K562 (cell line): Measurements from ENCODE around the gene NCCRP1. TPM values are rescaled to one million over a fixed set of nuclear protein-coding genes. Genes with fewer than 3 reads are reported as not detected.

Experiments
- ATAC-seq: fragments of 200-7000 bp; cut with Tn5 transposase; 3 replicates; pipeline ENCODE4 v1.9.1; 2020; ENCODE audit warnings: moderate library complexity
- BruUV-seq: library from RNA; stranded (reverse); fragments of 400-500 nt; replicated peaks from 2 replicates; lab custom pipeline; 2021; lab: Mats Ljungman, UMichigan
- CTCF ChIA-PET: fragments of 300-600 bp; formaldehyde crosslinking; extraction: SDS; loops from one replicate; lab custom pipeline; 2021; ENCODE audit warnings: low intra/inter-chr PET ratio; lab: Yijun Ruan, JAX
- POLR2A ChIA-PET: fragments of 300-600, 350-650 bp; sonication (Branson Sonifier 250); formaldehyde crosslinking; extraction: SDS; loops from one replicate; lab custom pipeline; 2021; ENCODE audit warnings: antibody characterized with exemption, inconsistent platforms; lab: Yijun Ruan, JAX
- DNase-seq, 4 experiments: peaks; one replicate each; pipeline versions ENCODE4 v3.0.0 to v3.0.0-alpha.2; 2011 to 2018; ENCODE audit warnings: low spot score in 3 of 4, mixed read lengths in 3 of 4; ENCODE audit errors: extremely low read depth in 1 of 4
- FAIRE-seq: peaks from 2 replicates; lab custom pipeline; 2011; peaks lifted over from hg19 to GRCh38; lab: Jason Lieb, UNC
- H2AFZ ChIP-seq: 2 replicates; pipeline ENCODE4 v1.6.0; 2011; ENCODE audit warnings: low read depth, low read length, control low read depth, inconsistent platforms
- H3K27ac ChIP-seq: fragments of 200-600 bp; 3 replicates; pipeline ENCODE4 v1.8.0; 2011; ENCODE audit warnings: low read depth, mild to moderate bottlenecking, control low read depth, inconsistent platforms, low read length, moderate library complexity, mixed read lengths; ENCODE audit errors: extremely low read depth
- H3K27me3 ChIP-seq, 2 experiments: fragments of 300-600 bp in 1 of 2; 2 replicates in 1 of 2; 3 replicates in 1 of 2; pipeline versions ENCODE4 v1.6.0 to v1.8.0; 2011; ENCODE audit warnings: inconsistent platforms in 2 of 2, low read length in 2 of 2, mild to moderate bottlenecking in 1 of 2, mixed read lengths in 1 of 2, moderate library complexity in 1 of 2; ENCODE audit not compliant: control insufficient read depth in 2 of 2, insufficient read depth in 2 of 2
- H3K36me3 ChIP-seq: fragments of 300-600 bp; 3 replicates; pipeline ENCODE4 v1.8.0; 2011; ENCODE audit warnings: mild to moderate bottlenecking, low read length, inconsistent platforms; ENCODE audit not compliant: control insufficient read depth, insufficient read depth
- H3K4me1 ChIP-seq, 2 experiments: fragments of 200-600 bp in 1 of 2; replicated peaks in 1 of 2; 2 replicates in 1 of 2; 3 replicates in 1 of 2; pipeline versions ENCODE4 v1.5.1 to v1.8.0; 2011; ENCODE audit warnings: inconsistent platforms in 2 of 2, low read length in 2 of 2, mild to moderate bottlenecking in 1 of 2, mixed read lengths in 1 of 2, moderate library complexity in 1 of 2; ENCODE audit not compliant: control insufficient read depth in 2 of 2, insufficient read depth in 2 of 2
- H3K4me2 ChIP-seq: 2 replicates; pipeline ENCODE4 v1.6.1; 2011; ENCODE audit warnings: low read length, control low read depth, inconsistent platforms, mixed read lengths; ENCODE audit not compliant: insufficient read depth
- H3K4me3 ChIP-seq: fragments of 200-600 bp; sonication (generic), shearing (Covaris generic); 2 replicates; pipeline ENCODE4 v1.5.1; 2016; ENCODE audit warnings: control low read depth, inconsistent platforms
- H3K79me2 ChIP-seq: fragments of 200-600 bp; 3 replicates; pipeline ENCODE4 v1.8.0; 2011; ENCODE audit warnings: low read length, inconsistent platforms; ENCODE audit not compliant: control insufficient read depth, insufficient read depth
- H3K9ac ChIP-seq, 2 experiments: 2 replicates each; pipeline versions ENCODE4 v1.6.0 to v1.6.1; 2011; ENCODE audit warnings: low read depth in 2 of 2, low read length in 2 of 2, control low read depth in 1 of 2, inconsistent platforms in 1 of 2, mild to moderate bottlenecking in 1 of 2, mixed read lengths in 1 of 2; ENCODE audit not compliant: insufficient read depth in 1 of 2
- H3K9me1 ChIP-seq: one replicate; pipeline ENCODE4 v1.6.0; 2011; ENCODE audit warnings: inconsistent platforms, mild to moderate bottlenecking, low read length, moderate library complexity; ENCODE audit not compliant: control insufficient read depth, insufficient read depth
- H3K9me3 ChIP-seq: replicated peaks from 2 replicates; pipeline ENCODE4 v1.5.1; 2011; ENCODE audit warnings: low read depth, low read length, inconsistent platforms; ENCODE audit not compliant: control insufficient read depth, insufficient read depth
- H4K20me1 ChIP-seq: replicated peaks from 2 replicates; pipeline ENCODE4 v1.6.1; 2011; ENCODE audit warnings: low read length, inconsistent platforms, mixed read lengths; ENCODE audit not compliant: control insufficient read depth, insufficient read depth
- ATF4 ChIP-seq: fragments of 450-650 bp; formaldehyde crosslinking; IDR thresholded peaks from 2 replicates; pipeline ENCODE4 v1.4.0; 2022; ENCODE audit warnings: mild to moderate bottlenecking, moderate library complexity
- E2F4 ChIP-seq: sonication (generic); formaldehyde crosslinking; IDR thresholded peaks from 2 replicates; pipeline ENCODE4 v1.8.0; 2022; ENCODE audit warnings: mild to moderate bottlenecking, low read depth, missing genetic modification reagents
- HNRNPH1 ChIP-seq: fragments of 200-400 bp; formaldehyde crosslinking; optimal IDR thresholded peaks from 2 replicates; pipeline ENCODE3; 2017; ENCODE audit warnings: low read depth, mild to moderate bottlenecking, low read length, moderate library complexity
- HNRNPK ChIP-seq: fragments of 200-400 bp; formaldehyde crosslinking; IDR thresholded peaks from one replicate; pipeline ENCODE4 v1.6.1; 2018; ENCODE audit warnings: mild to moderate bottlenecking, low read depth, low read length; ENCODE audit not compliant: poor library complexity, severe bottlenecking
- ILF3 ChIP-seq: fragments of 450-650 bp; IDR thresholded peaks from 2 replicates; pipeline ENCODE4 v1.6.1; 2018; ENCODE audit warnings: antibody characterized with exemption, mild to moderate bottlenecking, moderate library complexity, borderline replicate concordance
- IRF2 ChIP-seq: sonication (generic); formaldehyde crosslinking; IDR thresholded peaks from 2 replicates; pipeline ENCODE4 v1.8.1; 2022; ENCODE audit warnings: mild to moderate bottlenecking, missing genetic modification reagents
- MEIS2 ChIP-seq: fragments of 450-650 bp; IDR thresholded peaks from 2 replicates; pipeline ENCODE4 v1.6.1; 2014; ENCODE audit warnings: mild to moderate bottlenecking; ENCODE audit not compliant: partially characterized antibody
- MTF1 ChIP-seq: fragments of 250-450 bp; sonication (Bioruptor Pico); IDR thresholded peaks from 2 replicates; pipeline ENCODE4 v1.9.0; 2021; ENCODE audit warnings: moderate library complexity, mild to moderate bottlenecking, inconsistent platforms, borderline replicate concordance
- NFATC3 ChIP-seq: fragments of 450-650 bp; IDR thresholded peaks from 2 replicates; pipeline ENCODE4 v1.6.1; 2017; ENCODE audit warnings: mild to moderate bottlenecking
- SREBF1 ChIP-seq: fragments of 150-350 bp; IDR thresholded peaks from 2 replicates; pipeline ENCODE4 v1.6.1; 2014; ENCODE audit warnings: antibody characterized with exemption, low read depth, low read length, borderline replicate concordance
- WGBS: fragments of 100-300 bp; shearing (Covaris generic); methylation state at CpG from one replicate; pipeline ENCODE4 v1.1.6; 2016; ENCODE audit warnings: low coverage, mixed read lengths; ENCODE audit not compliant: insufficient coverage; ENCODE audit errors: missing lambda C conversion rate; 5-methylcytosine and 5-hydroxymethylcytosine counted together
- in situ Hi-C: fragments of 300-500 bp; cut with MboI; formaldehyde crosslinking; loops from 4 replicates; pipeline ENCODE4 v1.15.0; 2018; ENCODE audit warnings: inconsistent platforms, mixed read lengths
- intact Hi-C: fragments of 100-400 bp; cut with micrococcal nuclease; formaldehyde crosslinking; loops from 2 replicates; pipeline ENCODE4 v1.14.2; 2022
- polyA plus RNA-seq, 8 experiments: library from polyadenylated mRNA; depleted of rRNA in 4 of 8; stranded (reverse) in 5 of 8; unstranded in 3 of 8; fragments of >200 nt; fragmentation: Nextera tagmentation in 2 of 8; fragmentation: Illumina TruSeq in 1 of 8; extraction: Ambion mirVana in 2 of 8; extraction: Trizol in 1 of 8; gene quantifications; 2 replicates each; pipeline versions ENCODE4 v1.2.1 to v1.2.3, GENCODE V29; 2011 to 2014; ENCODE audit warnings: inconsistent platforms in 1 of 8, missing spikeins in 1 of 8
- total RNA-seq, 7 experiments: library from RNA; depleted of rRNA in 6 of 7; stranded (reverse); fragments of >200 nt in 6 of 7; fragmentation: Illumina TruSeq in 2 of 7; extraction: Trizol in 2 of 7; gene quantifications; 2 replicates each; pipeline versions ENCODE4 v1.2.1 to v1.2.3, GENCODE V29; 2011 to 2021; ENCODE audit warnings: low replicate concordance in 1 of 7
- TF ChIP-seq, protein P1 (sequence below): fragments of 450-650 bp; IDR thresholded peaks from 2 replicates; pipeline ENCODE4 v1.7.1; 2018; ENCODE audit warnings: mild to moderate bottlenecking, low read depth; ENCODE audit not compliant: partially characterized antibody
- TF ChIP-seq, protein P2 (sequence below): sonication (generic); formaldehyde crosslinking; IDR thresholded peaks from 2 replicates; pipeline ENCODE4 v1.8.1; 2023; ENCODE audit warnings: mild to moderate bottlenecking, missing genetic modification reagents
- TF ChIP-seq, protein P3 (sequence below): sonication (generic); formaldehyde crosslinking; IDR thresholded peaks from 2 replicates; pipeline ENCODE4 v1.9.0; 2022; ENCODE audit warnings: mild to moderate bottlenecking, missing genetic modification reagents

The NCCRP1 gene
- total and polyA plus RNA-seq, 9 of the 15 experiments (the other 6 are each of a cell fraction or from before 2014, with no cell fraction given) = 0.05 TPM; not detected in 8

DNA sequence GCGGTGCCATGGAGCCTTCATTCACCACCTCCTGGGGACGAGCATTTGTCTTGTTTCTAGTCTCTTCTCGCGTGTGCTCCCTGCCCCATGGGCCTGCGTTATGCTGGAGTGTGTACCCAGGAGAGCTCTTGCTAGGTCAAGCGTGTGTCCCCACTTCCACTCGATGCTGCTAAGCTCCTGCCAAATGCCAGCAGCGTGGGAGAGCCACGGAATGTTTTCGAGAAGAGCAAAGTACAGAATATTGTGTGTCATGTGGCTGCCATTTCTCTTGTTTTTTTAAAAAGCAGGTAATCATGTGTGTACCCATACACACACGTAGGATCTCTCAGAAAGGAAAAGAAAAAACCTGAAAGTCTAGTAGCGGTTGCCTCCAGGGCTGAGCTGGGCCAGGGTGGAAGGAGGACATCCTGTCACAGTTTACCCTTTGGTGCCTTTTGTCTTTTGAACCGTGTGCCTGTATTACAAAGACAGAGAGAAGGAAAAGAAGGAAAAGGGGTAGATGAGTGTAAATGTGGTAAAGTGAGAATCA lies 42.6 kb upstream of the NCCRP1 start (continued):
- TF ChIP-seq ATF4 (no peak), IRF2 (CRISPR knock-in tag) (no peak)

DNA sequence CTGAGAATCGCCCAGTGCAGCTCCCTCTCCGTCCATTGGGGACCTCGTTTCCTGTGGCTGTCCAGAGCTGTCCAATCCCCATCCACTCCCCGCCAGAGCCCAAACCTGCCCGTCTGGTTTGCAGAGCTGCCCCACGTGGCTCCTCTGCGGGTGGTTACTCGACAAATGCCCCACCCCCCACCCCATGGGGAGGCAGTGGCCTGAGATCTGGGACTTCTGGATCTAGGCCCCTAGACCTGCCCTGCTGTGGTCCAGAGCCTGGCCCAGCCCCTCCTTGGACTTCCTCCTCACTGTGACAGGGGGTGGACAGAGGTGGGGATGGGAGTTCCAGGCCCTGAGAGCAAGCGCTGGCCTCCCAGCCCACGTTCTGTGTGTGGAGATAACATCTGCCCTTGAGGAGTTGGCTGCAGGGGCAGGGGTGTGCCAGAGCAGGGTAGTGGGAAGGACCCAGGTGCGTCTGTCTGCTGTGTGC lies 42.1 kb upstream of the NCCRP1 start:
- Histone ChIP-seq H3K9ac (peak overlapping the region in 1 of 2 experiments; percentile 49; a peak in 2 of 4 replicates), H2AFZ (no peak overlapping the region), H3K36me3 (peaks cover 5% of the 10 kb centered on the region; the same call in 1 of the 3 replicates), H3K4me2 (no peak overlapping the region), H3K4me1 (peaks cover 43 to 69% of the 10 kb centered on the region in 2 experiments), H3K9me3 (no peaks in the 10 kb centered on the region), H3K27ac (no peak overlapping the region), H3K79me2 (peaks cover 52% of the 10 kb centered on the region), H3K4me3 (no peak overlapping the region), H3K27me3 (no peaks in the 10 kb centered on the region), H3K9me1 (peaks cover 7% of the 10 kb centered on the region), H4K20me1 (peaks cover 19% of the 10 kb centered on the region)
- FAIRE-seq (peak; percentile 74), ATAC-seq (peak; percentile 92), DNase-seq (peak; percentile 73 to 81 (median 76))
- BruUV-seq = no TSS peak
- intact Hi-C loops (no loop called here), in situ Hi-C loops (no loop called here)
- 11% methylated on average over 6 of the region's 11 CpGs for WGBS
- ChIA-PET CTCF (no interaction called here), POLR2A (interaction anchor here (2.4 kb wide), 1 partner anchor 10 kb away, joined by 13 read pairs; no protein-coding TSS in a partner anchor)
- no peak for TF ChIP-seq ILF3
- TF ChIP-seq MEIS2 = no peak
- no peak for TF ChIP-seq HNRNPH1
- TF ChIP-seq, protein P1, sequence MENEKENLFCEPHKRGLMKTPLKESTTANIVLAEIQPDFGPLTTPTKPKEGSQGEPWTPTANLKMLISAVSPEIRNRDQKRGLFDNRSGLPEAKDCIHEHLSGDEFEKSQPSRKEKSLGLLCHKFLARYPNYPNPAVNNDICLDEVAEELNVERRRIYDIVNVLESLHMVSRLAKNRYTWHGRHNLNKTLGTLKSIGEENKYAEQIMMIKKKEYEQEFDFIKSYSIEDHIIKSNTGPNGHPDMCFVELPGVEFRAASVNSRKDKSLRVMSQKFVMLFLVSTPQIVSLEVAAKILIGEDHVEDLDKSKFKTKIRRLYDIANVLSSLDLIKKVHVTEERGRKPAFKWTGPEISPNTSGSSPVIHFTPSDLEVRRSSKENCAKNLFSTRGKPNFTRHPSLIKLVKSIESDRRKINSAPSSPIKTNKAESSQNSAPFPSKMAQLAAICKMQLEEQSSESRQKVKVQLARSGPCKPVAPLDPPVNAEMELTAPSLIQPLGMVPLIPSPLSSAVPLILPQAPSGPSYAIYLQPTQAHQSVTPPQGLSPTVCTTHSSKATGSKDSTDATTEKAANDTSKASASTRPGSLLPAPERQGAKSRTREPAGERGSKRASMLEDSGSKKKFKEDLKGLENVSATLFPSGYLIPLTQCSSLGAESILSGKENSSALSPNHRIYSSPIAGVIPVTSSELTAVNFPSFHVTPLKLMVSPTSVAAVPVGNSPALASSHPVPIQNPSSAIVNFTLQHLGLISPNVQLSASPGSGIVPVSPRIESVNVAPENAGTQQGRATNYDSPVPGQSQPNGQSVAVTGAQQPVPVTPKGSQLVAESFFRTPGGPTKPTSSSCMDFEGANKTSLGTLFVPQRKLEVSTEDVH = no peak
- TF ChIP-seq NFATC3 = no peak
- TF ChIP-seq HNRNPK = no peak
- no peak for TF ChIP-seq SREBF1
- TF ChIP-seq, protein P2, sequence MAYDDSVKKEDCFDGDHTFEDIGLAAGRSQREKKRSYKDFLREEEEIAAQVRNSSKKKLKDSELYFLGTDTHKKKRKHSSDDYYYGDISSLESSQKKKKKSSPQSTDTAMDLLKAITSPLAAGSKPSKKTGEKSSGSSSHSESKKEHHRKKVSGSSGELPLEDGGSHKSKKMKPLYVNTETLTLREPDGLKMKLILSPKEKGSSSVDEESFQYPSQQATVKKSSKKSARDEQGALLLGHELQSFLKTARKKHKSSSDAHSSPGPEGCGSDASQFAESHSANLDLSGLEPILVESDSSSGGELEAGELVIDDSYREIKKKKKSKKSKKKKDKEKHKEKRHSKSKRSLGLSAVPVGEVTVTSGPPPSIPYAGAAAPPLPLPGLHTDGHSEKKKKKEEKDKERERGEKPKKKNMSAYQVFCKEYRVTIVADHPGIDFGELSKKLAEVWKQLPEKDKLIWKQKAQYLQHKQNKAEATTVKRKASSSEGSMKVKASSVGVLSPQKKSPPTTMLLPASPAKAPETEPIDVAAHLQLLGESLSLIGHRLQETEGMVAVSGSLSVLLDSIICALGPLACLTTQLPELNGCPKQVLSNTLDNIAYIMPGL (CRISPR knock-in tag) = no peak
- TF ChIP-seq, protein P3, sequence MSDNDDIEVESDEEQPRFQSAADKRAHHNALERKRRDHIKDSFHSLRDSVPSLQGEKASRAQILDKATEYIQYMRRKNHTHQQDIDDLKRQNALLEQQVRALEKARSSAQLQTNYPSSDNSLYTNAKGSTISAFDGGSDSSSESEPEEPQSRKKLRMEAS = 0 out of 2 replicates have a peak, but pooled peaks have one; percentile 39
- no peak for TF ChIP-seq E2F4 (CRISPR knock-in tag)
- no peak for TF ChIP-seq MTF1 (CRISPR knock-in tag)
